Naive thymus-derived CD4-positive, alpha-beta T cell (primary cell): Measurements from ENCODE around the gene KCNAB1. TPM values are rescaled to one million over a fixed set of nuclear protein-coding genes. Genes with fewer than 3 reads are reported as not detected.

Source experiments
- ATAC-seq: fragments of 150-1000 bp; cut with Tn5 transposase; 2 replicates; pipeline ENCODE4 v1.10.0; 2021; ENCODE audit warnings: mild to moderate bottlenecking, moderate library complexity
- CTCF ChIA-PET: fragments of 350-600 bp; sonication (Branson Sonifier 250); formaldehyde crosslinking; loops from one replicate; lab custom pipeline; 2021; ENCODE audit warnings: antibody characterized with exemption; lab: Charles Lee
- POLR2A ChIA-PET: fragments of 350-600 bp; sonication (Branson Sonifier 250); formaldehyde crosslinking; loops from one replicate; lab custom pipeline; 2021; ENCODE audit warnings: antibody characterized with exemption, inconsistent platforms; lab: Charles Lee
- DNase-seq, 9 donors: peaks; one replicate each; pipeline versions ENCODE4 v3.0.0 to v3.0.0-alpha.2; 2020 to 2022; ENCODE audit warnings: mixed read lengths in 1 of 9
- H3K27ac ChIP-seq: one replicate; pipeline ENCODE4 v1.7.0; 2013; ENCODE audit warnings: mild to moderate bottlenecking, low read depth, low read length, moderate library complexity
- H3K27me3 ChIP-seq, 2 donors: one replicate each; pipeline ENCODE4 v1.7.0; 2013; ENCODE audit warnings: low read length in 2 of 2, mild to moderate bottlenecking in 2 of 2, moderate library complexity in 2 of 2; ENCODE audit not compliant: control insufficient read depth in 2 of 2, insufficient read depth in 2 of 2
- H3K36me3 ChIP-seq, 3 experiments: 1 replicate in 2 of 3; 2 replicates in 1 of 3; pipeline ENCODE4 v1.7.0; 2013; ENCODE audit warnings: low read length in 3 of 3, mild to moderate bottlenecking in 3 of 3, moderate library complexity in 1 of 3; ENCODE audit not compliant: insufficient read depth in 3 of 3, control insufficient read depth in 2 of 3
- H3K4me1 ChIP-seq, 2 donors: one replicate each; pipeline ENCODE4 v1.7.0; 2013; ENCODE audit warnings: low read length in 2 of 2, mild to moderate bottlenecking in 2 of 2, moderate library complexity in 1 of 2; ENCODE audit not compliant: control insufficient read depth in 2 of 2, insufficient read depth in 2 of 2
- H3K4me3 ChIP-seq: 2 replicates; pipeline ENCODE4 v1.7.0; 2013; ENCODE audit warnings: mild to moderate bottlenecking, low read length
- H3K9me3 ChIP-seq, 3 experiments: 1 replicate in 2 of 3; 2 replicates in 1 of 3; pipeline ENCODE4 v1.7.0; 2013; ENCODE audit warnings: low read length in 3 of 3; ENCODE audit not compliant: control insufficient read depth in 2 of 3
- H3K27ac Mint-ChIP-seq, 9 donors: one replicate each; pipeline ENCODE4 v1.8.0; 2020 to 2022; ENCODE audit warnings: mixed read lengths in 9 of 9, mild to moderate bottlenecking in 8 of 9, moderate library complexity in 5 of 9, inconsistent platforms in 2 of 9
- H3K27me3 Mint-ChIP-seq, 5 donors: one replicate each; pipeline ENCODE4 v1.8.0; 2021 to 2022; ENCODE audit warnings: mixed read lengths in 5 of 5, mild to moderate bottlenecking in 1 of 5
- H3K36me3 Mint-ChIP-seq, 5 donors: one replicate each; pipeline ENCODE4 v1.8.0; 2020 to 2022; ENCODE audit warnings: mixed read lengths in 5 of 5, mild to moderate bottlenecking in 3 of 5, inconsistent platforms in 1 of 5
- H3K4me1 Mint-ChIP-seq, 7 donors: one replicate each; pipeline ENCODE4 v1.8.0; 2020 to 2022; ENCODE audit warnings: mixed read lengths in 7 of 7, mild to moderate bottlenecking in 3 of 7, inconsistent platforms in 1 of 7
- H3K4me3 Mint-ChIP-seq, 10 donors: one replicate each; pipeline ENCODE4 v1.8.0; 2020 to 2022; ENCODE audit warnings: mild to moderate bottlenecking in 10 of 10, mixed read lengths in 10 of 10, moderate library complexity in 6 of 10, inconsistent platforms in 2 of 10
- H3K9me3 Mint-ChIP-seq, 11 donors: one replicate each; pipeline ENCODE4 v1.8.0; 2020 to 2022; ENCODE audit warnings: mixed read lengths in 11 of 11, mild to moderate bottlenecking in 4 of 11, inconsistent platforms in 1 of 11, moderate library complexity in 1 of 11
- intact Hi-C, 2 donors: fragments of 100-400 bp; cut with micrococcal nuclease; formaldehyde crosslinking; loops; one replicate each; pipeline ENCODE4 v1.15.1; 2023
- polyA plus RNA-seq, 2 donors: library from polyadenylated mRNA; unstranded; fragments of 300-500 nt; fragmentation: Illumina TruSeq; gene quantifications; one replicate each; pipeline ENCODE4 v1.2.3, GENCODE V29; 2021
- total RNA-seq, 6 experiments: library from RNA in 5 of 6; stranded (reverse) in 5 of 6; gene quantifications; 1 replicate in 5 of 6; 2 replicates in 1 of 6; pipeline ENCODE4 v1.2.3 and lab custom pipeline; 2021 to 2026

KCNAB1 gene
- total and polyA plus RNA-seq, 7 experiments from 2014 or later = 0.09 to 0.17 TPM; not detected in 5

DNA sequence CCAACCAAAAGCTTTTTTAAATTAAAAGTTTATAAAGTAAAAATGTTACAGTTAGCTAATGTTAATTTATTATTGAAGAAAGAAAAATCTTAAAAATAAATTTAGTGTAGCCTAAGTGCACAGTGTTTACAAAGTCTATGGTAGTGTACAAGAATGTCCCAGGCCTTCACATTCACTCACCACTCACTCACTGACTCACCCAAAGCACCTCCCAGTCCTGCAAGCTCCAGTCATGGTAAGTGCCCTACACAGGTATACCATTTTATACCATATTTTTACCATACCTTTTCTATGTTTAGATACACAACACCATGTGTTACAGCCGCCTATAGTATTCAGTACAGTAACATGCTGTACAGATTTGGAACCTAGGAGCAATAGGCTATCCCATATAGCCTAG lies 405.4 kb downstream of the KCNAB1 start:
- Histone ChIP-seq H3K36me3 (no peaks in the 10 kb centered on the region), H3K4me3 (no peak overlapping the region), H3K9me3 (no peaks in the 10 kb centered on the region), H3K27me3 (no peaks in the 10 kb centered on the region), H3K27ac (no peak overlapping the region), H3K4me1 (peaks cover 6 to 10% of the 10 kb centered on the region in 2 donors)
- Mint-ChIP-seq H3K4me3 (peak overlapping the region in 1 of 10 donors; percentile 20), H3K36me3 (peaks cover 0 to 21% (median 8%) of the 10 kb centered on the region in 5 donors), H3K27me3 (peaks cover 10 to 54% (median 19%) of the 10 kb centered on the region in 5 donors), H3K4me1 (peaks cover 5 to 24% (median 13%) of the 10 kb centered on the region in 7 donors), H3K27ac (peak overlapping the region in 1 of 9 donors; percentile 52), H3K9me3 (peaks cover 0 to 6% (median 0%) of the 10 kb centered on the region in 11 donors)
- no peak for ATAC-seq
- ChIA-PET CTCF (interaction anchor here (0.8 to 1.1 kb wide), 3 partner anchors 18 to 376 kb away, joined by 3 to 4 read pairs (median 4); no protein-coding TSS in a partner anchor), POLR2A (interaction anchor here (1.6 kb wide), 1 partner anchor 42 kb away, joined by 5 read pairs; no protein-coding TSS in a partner anchor)
- intact Hi-C loops = loop anchor here (2.0 to 10.0 kb wide), 4 partner anchors 15 to 605 kb away; partner anchors contain the start of gene SSR3 (in 1 of the 2)
- no peak for DNase-seq

DNA sequence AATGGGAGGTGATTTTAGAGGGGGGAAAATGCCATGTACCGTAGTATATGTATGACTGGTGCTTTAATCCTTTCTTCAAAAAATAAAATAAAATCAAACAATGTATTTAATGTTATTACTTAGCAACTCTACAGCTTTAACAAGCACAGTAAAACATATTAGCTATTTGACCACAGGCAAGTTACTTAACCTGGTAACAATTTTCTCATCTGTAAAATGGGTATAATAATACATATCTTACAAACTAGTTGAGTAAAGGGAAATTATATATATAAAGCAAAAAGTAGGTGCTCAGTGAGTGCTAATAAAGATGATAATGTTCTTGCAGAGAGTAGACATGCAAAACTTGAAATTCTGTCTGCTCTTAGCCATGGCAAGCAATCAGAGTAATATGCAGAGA lies 406.7 kb downstream of the KCNAB1 start:
- Histone ChIP-seq H3K27ac (no peak overlapping the region), H3K36me3 (no peaks in the 10 kb centered on the region), H3K4me1 (peaks cover 6 to 10% of the 10 kb centered on the region in 2 donors), H3K4me3 (no peak overlapping the region), H3K9me3 (no peaks in the 10 kb centered on the region), H3K27me3 (no peaks in the 10 kb centered on the region)
- Mint-ChIP-seq H3K4me1 (peaks cover 5 to 24% (median 13%) of the 10 kb centered on the region in 7 donors), H3K9me3 (peaks cover 0 to 6% (median 0%) of the 10 kb centered on the region in 11 donors), H3K4me3 (no peak overlapping the region), H3K27ac (no peak overlapping the region), H3K36me3 (peaks cover 4 to 24% (median 12%) of the 10 kb centered on the region in 5 donors), H3K27me3 (peaks cover 10 to 45% (median 15%) of the 10 kb centered on the region in 5 donors)
- intact Hi-C loops = loop anchor here in 1 of 2 donors (10.0 kb wide), 1 partner anchor 558 kb away; no protein-coding TSS in a partner anchor
- POLR2A ChIA-PET = no interaction called here
- ATAC-seq = no peak
- DNase-seq = no peak
- CTCF ChIA-PET = interaction anchor here (1.7 kb wide), 1 partner anchor 611 kb away, joined by 7 read pairs; no protein-coding TSS in a partner anchor

DNA sequence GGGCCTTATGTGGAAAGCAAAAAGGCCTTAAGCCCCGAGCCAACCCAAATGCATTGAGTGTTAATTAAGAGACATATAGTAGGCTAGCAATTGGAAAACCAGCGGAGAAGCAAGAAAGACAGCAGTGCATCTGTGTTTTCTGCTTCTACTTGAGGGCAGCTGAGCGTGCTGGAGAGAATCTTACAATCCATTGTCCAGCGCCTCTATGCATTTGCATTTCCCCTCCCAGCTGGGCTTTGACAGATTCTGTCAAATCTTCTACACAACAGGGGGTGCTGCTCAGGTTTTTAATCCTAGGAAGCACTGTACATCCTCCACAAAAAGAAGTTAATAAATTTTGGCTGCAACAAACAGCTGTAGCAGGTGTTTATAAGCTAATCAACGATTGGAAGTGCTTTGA lies 410.6 kb downstream of the KCNAB1 start:
- Mint-ChIP-seq H3K27ac (no peak overlapping the region), H3K27me3 (peaks cover 0 to 23% (median 4%) of the 10 kb centered on the region in 5 donors), H3K36me3 (peaks cover 4 to 42% (median 13%) of the 10 kb centered on the region in 5 donors), H3K4me1 (peaks cover 0 to 13% (median under 1%) of the 10 kb centered on the region in 7 donors), H3K4me3 (no peak overlapping the region), H3K9me3 (peaks cover 0 to 1% (median 0%) of the 10 kb centered on the region in 11 donors)
- no peaks in the 10 kb centered on the region for H3K4me1 ChIP-seq
- intact Hi-C loops = no loop called here
- no peak for ATAC-seq
- no peak for DNase-seq
- no peaks in the 10 kb centered on the region for H3K9me3 ChIP-seq
- H3K27ac ChIP-seq = no peak overlapping the region
- H3K27me3 ChIP-seq = no peaks in the 10 kb centered on the region
- H3K4me3 ChIP-seq = no peak overlapping the region
- CTCF ChIA-PET = interaction anchor here (1.0 kb wide), 1 partner anchor 13 kb away, joined by 5 read pairs; no protein-coding TSS in a partner anchor
- POLR2A ChIA-PET = no interaction called here
- H3K36me3 ChIP-seq = no peaks in the 10 kb centered on the region

DNA sequence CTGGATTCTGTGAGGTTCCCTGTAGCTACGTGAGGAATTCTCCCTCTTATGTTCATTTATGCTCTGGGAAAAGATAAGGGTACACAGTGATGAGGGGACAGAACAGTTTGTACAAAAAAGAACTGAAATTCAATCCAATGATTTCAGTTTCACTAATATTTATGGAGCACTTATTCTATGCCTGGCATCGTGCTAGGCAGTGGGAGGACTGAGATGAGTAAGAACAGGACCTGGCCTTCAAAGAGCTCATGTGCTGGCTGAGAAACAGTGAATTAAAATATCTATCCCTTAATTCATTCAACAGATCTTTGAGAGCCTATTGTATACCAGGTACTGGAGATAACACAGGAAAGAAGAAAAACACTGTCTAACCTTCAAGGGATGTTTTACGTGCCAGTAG lies 412.4 kb downstream of the KCNAB1 start:
- H3K27me3 Mint-ChIP-seq = peaks cover 0 to 16% (median 4%) of the 10 kb centered on the region in 5 donors
- ATAC-seq (no peak), DNase-seq (no peak)
- H3K36me3 ChIP-seq = peaks cover 0 to 3% (median 0%) of the 10 kb centered on the region in 3 experiments
- intact Hi-C loops = no loop called here
- H3K4me3 Mint-ChIP-seq = no peak overlapping the region
- H3K27ac Mint-ChIP-seq = no peak overlapping the region
- no peak overlapping the region for H3K27ac ChIP-seq
- H3K36me3 Mint-ChIP-seq = peaks cover 4 to 46% (median 15%) of the 10 kb centered on the region in 5 donors
- H3K4me1 ChIP-seq = no peaks in the 10 kb centered on the region
- POLR2A ChIA-PET = no interaction called here
- no peak overlapping the region for H3K4me3 ChIP-seq
- no peaks in the 10 kb centered on the region for H3K27me3 ChIP-seq
- peaks cover 0 to 15% (median 0%) of the 10 kb centered on the region in 7 donors for H3K4me1 Mint-ChIP-seq
- peaks cover 0 to 1% (median 0%) of the 10 kb centered on the region in 11 donors for H3K9me3 Mint-ChIP-seq
- CTCF ChIA-PET = no interaction called here
- no peaks in the 10 kb centered on the region for H3K9me3 ChIP-seq

GRCh38 chr3:156533205-156533604 lies 412.8 kb downstream of the KCNAB1 start:
- Mint-ChIP-seq H3K4me3 (no peak overlapping the region), H3K9me3 (peaks cover 0 to 1% (median 0%) of the 10 kb centered on the region in 11 donors), H3K27ac (peak overlapping the region in 1 of 9 donors; percentile 9), H3K36me3 (peaks cover 6 to 46% (median 15%) of the 10 kb centered on the region in 5 donors), H3K4me1 (peaks cover 0 to 15% (median 0%) of the 10 kb centered on the region in 7 donors), H3K27me3 (peaks cover 0 to 12% (median 4%) of the 10 kb centered on the region in 5 donors)
- ChIA-PET CTCF (no interaction called here), POLR2A (interaction anchor here (0.7 kb wide), 1 partner anchor 137 kb away, joined by 6 read pairs; no protein-coding TSS in a partner anchor)
- H3K36me3 ChIP-seq = peaks cover 0 to 3% (median 0%) of the 10 kb centered on the region in 3 experiments
- no peak overlapping the region for H3K4me3 ChIP-seq
- H3K4me1 ChIP-seq = no peaks in the 10 kb centered on the region
- no peaks in the 10 kb centered on the region for H3K27me3 ChIP-seq
- intact Hi-C loops = no loop called here
- no peaks in the 10 kb centered on the region for H3K9me3 ChIP-seq
- H3K27ac ChIP-seq = no peak overlapping the region
- no peak for DNase-seq
- no peak for ATAC-seq

- Histone ChIP-seq H3K4me1 (no peaks in the 10 kb centered on the region), H3K4me3 (no peak overlapping the region), H3K27me3 (no peaks in the 10 kb centered on the region), H3K9me3 (no peaks in the 10 kb centered on the region), H3K27ac (no peak overlapping the region), H3K36me3 (peaks cover 0 to 11% (median 8%) of the 10 kb centered on the region in 3 experiments)
- H3K4me3 Mint-ChIP-seq = no peak overlapping the region
- peaks cover 0 to 15% (median 0%) of the 10 kb centered on the region in 7 donors for H3K4me1 Mint-ChIP-seq
- ChIA-PET CTCF (interaction anchor here (1.6 kb wide), 1 partner anchor 16 kb away, joined by 3 read pairs; no protein-coding TSS in a partner anchor), POLR2A (interaction anchor here (1.0 kb wide), 1 partner anchor 11 kb away, joined by 5 read pairs; no protein-coding TSS in a partner anchor)
- DNase-seq (no peak), ATAC-seq (no peak)
- no peaks in the 10 kb centered on the region for H3K9me3 Mint-ChIP-seq
- peaks cover 0 to under 1% (median 0%) of the 10 kb centered on the region in 5 donors for H3K27me3 Mint-ChIP-seq
- intact Hi-C loops = no loop called here
- no peak overlapping the region for H3K27ac Mint-ChIP-seq
- H3K36me3 Mint-ChIP-seq = peaks cover 7 to 45% (median 11%) of the 10 kb centered on the region in 5 donors
These were observed 414.8 kb downstream of the KCNAB1 start for GRCh38 chr3:156535162-156535627.
